ENCODE measurements around the gene SLC23A1. TPM values are rescaled to one million over a fixed set of nuclear protein-coding genes. Genes with fewer than 3 reads are reported as not detected.

The SLC23A1 gene
- total RNA-seq, 4 donors from 2014 or later = 6.4 TPM; not detected in 3

DNA sequence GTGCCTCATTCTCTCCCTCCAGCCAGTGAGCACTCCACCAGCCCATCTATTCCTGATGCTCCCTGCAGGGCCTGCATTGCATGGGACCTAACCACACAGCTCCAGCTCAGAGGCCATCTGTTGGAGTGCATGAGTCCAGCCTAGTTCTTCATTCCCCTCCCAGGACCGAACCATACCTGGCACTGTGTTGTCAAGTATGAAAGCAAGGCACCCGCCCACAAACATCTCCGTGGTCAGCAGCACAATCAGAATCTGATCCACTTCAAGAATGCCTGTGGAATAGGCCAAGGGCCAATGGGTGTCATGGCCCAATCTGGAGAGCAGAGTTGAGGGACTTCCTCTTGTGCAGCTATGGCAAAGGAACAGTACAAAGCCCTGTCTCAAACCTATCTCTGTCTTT lies 5.9 kb downstream of the SLC23A1 start:
- Histone ChIP-seq H3K4me3 (no peak overlapping the region), H3K36me3 (peaks cover 0 to 19% (median 0%) of the 10 kb centered on the region in 3 donors), H3K9me3 (no peaks in the 10 kb centered on the region), H3K27me3 (no peaks in the 10 kb centered on the region), H3K27ac (no peak overlapping the region), H3K4me1 (peaks cover 5 to 31% (median 6%) of the 10 kb centered on the region in 3 donors)
- intact Hi-C loops (cut with DNase I) = no loop called here
- DNase-seq = no peak
- WGBS, 2 donors = 82 to 100% methylated on average over 2 to 3 of the region's 3 CpGs
- TF ChIP-seq, protein P1, sequence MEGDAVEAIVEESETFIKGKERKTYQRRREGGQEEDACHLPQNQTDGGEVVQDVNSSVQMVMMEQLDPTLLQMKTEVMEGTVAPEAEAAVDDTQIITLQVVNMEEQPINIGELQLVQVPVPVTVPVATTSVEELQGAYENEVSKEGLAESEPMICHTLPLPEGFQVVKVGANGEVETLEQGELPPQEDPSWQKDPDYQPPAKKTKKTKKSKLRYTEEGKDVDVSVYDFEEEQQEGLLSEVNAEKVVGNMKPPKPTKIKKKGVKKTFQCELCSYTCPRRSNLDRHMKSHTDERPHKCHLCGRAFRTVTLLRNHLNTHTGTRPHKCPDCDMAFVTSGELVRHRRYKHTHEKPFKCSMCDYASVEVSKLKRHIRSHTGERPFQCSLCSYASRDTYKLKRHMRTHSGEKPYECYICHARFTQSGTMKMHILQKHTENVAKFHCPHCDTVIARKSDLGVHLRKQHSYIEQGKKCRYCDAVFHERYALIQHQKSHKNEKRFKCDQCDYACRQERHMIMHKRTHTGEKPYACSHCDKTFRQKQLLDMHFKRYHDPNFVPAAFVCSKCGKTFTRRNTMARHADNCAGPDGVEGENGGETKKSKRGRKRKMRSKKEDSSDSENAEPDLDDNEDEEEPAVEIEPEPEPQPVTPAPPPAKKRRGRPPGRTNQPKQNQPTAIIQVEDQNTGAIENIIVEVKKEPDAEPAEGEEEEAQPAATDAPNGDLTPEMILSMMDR (IDR thresholded peaks at IDR 0.05) = no peak
- no peak for TF ChIP-seq POLR2A (IDR thresholded peaks at IDR 0.05)

- Histone ChIP-seq H3K27me3 (no peaks in the 10 kb centered on the region), H3K27ac (no peak overlapping the region), H3K36me3 (peaks cover 0 to 28% (median 0%) of the 10 kb centered on the region in 3 donors), H3K4me3 (no peak overlapping the region), H3K4me1 (peaks cover 5 to 31% (median 6%) of the 10 kb centered on the region in 3 donors), H3K9me3 (no peaks in the 10 kb centered on the region)
- 90% methylated on average over 7 of the region's 7 CpGs for WGBS, 2 donors
- DNase-seq = no peak
- TF ChIP-seq, protein P1 (IDR thresholded peaks at IDR 0.05) = no peak
- no peak for TF ChIP-seq POLR2A (IDR thresholded peaks at IDR 0.05)
- intact Hi-C loops (cut with DNase I) = no loop called here
Observed at GRCh38 chr5:139376364-139376763, 6.7 kb downstream of the SLC23A1 start.

- intact Hi-C loops (cut with DNase I) = no loop called here
- H3K4me3 ChIP-seq = no peak overlapping the region
- H3K4me1 ChIP-seq = peaks cover 5 to 31% (median 6%) of the 10 kb centered on the region in 3 donors
- 78 to 100% methylated on average over 2 of the region's 2 CpGs for WGBS, 2 donors
- peaks cover 0 to 42% (median 11%) of the 10 kb centered on the region in 3 donors for H3K36me3 ChIP-seq
- TF ChIP-seq, protein P1 (IDR thresholded peaks at IDR 0.05) = no peak
- TF ChIP-seq POLR2A (IDR thresholded peaks at IDR 0.05) = no peak
- no peak overlapping the region for H3K27ac ChIP-seq
- DNase-seq = no peak
- H3K27me3 ChIP-seq = no peaks in the 10 kb centered on the region
- no peaks in the 10 kb centered on the region for H3K9me3 ChIP-seq
Observed at GRCh38 chr5:139374909-139375308, 8.2 kb downstream of the SLC23A1 start.

DNA sequence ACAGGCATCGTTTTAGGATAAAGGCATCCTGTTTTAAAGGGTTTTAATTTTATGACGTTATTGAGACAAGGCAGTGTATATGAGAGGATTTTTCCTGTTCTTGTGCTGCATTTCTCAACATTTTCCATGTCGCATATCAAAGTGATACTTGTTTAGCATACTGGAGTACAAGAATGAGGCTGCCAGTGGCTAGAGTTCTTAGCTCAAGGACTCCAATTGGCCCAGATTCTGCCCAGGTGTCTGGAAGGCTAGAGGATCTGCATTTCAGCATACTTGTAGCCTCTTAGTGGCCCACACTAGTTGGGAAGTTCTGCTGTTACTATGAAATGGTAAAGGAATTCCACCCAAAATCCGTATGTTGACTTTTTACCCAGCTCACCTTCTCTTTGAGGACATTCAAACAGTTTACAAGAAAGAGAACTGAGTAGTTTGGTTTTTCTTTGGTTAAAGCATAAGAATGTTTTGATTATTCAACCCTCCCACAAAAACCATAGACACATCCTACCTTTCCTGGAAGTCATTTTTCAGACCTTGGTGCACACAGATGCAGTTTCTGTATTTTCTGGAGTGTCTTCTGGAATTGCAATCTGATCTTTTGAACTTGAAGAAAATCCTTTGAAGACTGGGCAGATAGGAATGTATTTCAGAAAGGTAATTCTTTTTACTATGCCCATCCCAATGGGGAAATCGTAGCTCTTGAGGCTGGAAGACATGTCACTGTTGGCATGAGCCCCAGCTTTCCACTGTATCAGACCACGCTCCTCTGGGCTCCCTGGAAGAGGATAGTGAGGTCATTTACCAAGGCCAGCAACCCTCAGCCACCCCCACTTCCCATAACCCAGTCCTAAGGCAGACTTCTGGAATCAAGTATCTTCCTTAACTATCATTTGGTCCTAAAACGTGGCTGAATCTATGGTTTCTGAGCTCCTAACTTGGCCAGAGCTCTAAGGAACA lies 11.3 kb downstream of the SLC23A1 start:
- H3K27me3 ChIP-seq = no peaks in the 10 kb centered on the region
- H3K4me3 ChIP-seq = no peak overlapping the region
- intact Hi-C loops (cut with DNase I) = no loop called here
- TF ChIP-seq POLR2A (IDR thresholded peaks at IDR 0.05) = no peak
- H3K27ac ChIP-seq = no peak overlapping the region
- peaks cover 0 to 74% (median 15%) of the 10 kb centered on the region in 3 donors for H3K36me3 ChIP-seq
- no peak for DNase-seq
- no peaks in the 10 kb centered on the region for H3K9me3 ChIP-seq
- H3K4me1 ChIP-seq = peaks cover 5 to 19% (median 6%) of the 10 kb centered on the region in 3 donors
- WGBS, 2 donors = 75 to 82% methylated on average over 7 of the region's 7 CpGs

GRCh38 chr5:139369181-139369580 lies 13.9 kb downstream of the SLC23A1 start:
- Histone ChIP-seq H3K36me3 (peaks cover 6 to 93% (median 30%) of the 10 kb centered on the region in 3 donors), H3K9me3 (no peaks in the 10 kb centered on the region), H3K27me3 (no peaks in the 10 kb centered on the region), H3K27ac (no peak overlapping the region), H3K4me3 (no peak overlapping the region), H3K4me1 (peaks cover 6 to 23% (median 11%) of the 10 kb centered on the region in 3 donors)
- WGBS, 2 donors = 82 to 93% methylated on average over 1 of the region's 1 CpG
- no peak for DNase-seq
- TF ChIP-seq, protein P1 (IDR thresholded peaks at IDR 0.05) = no peak
- TF ChIP-seq POLR2A (IDR thresholded peaks at IDR 0.05) = no peak
- intact Hi-C loops (cut with DNase I) = no loop called here

All from esophagus squamous epithelium (tissue), 5 donors.